IPS-11a (cell line): ENCODE data around the gene TMEM43.
"Not testable (repeated sequence)": the region's sequence is repeated elsewhere in the genome, so short reads cannot be mapped to it uniquely, and the experiment has no call there.

Experiments used
- H3K4me3 ChIP-seq: one replicate; pipeline ENCODE4 v1.5.1; 2013; ENCODE audit warnings: low read depth, low read length, control low read depth

Gene TMEM43

DNA sequence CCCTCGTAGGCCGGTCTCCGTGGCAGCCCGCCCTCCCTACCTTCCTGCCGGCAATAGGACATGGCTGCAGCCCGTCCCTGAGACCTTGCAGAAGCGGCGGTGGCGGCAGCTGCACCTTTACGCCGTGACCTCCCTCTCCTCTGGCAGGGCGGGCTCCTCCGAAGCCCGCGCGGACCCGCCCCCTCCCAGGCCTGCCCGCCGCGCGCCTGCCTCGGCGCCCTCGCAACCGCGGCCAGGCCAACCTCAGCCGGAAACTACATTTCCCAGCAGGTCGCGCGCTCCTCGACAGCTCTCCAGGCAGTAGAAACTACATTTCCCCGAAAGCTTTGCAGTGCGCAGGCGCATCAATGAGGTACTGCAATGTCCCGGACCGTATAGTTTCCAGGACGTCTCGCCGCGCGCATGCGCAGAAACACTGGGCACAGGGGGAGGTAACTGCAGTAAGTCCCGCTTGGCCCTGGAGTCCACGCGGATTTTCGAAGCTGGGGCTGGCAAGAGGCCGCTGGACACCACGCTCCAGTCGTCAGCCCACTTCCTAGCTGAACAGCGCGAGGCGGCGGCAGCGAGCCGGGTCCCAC is at the start of gene TMEM43, which contains the start of gene CHCHD4:
Gene TMEM43 (plus strand): TSS at position 438 of the 578 bp plus-strand sequence. CDS start 142 bp downstream, outside the sequence.
Gene CHCHD4 (minus strand): TSS at position 256 of the 578 bp plus-strand sequence. CDS start 194 bp downstream, at position 62.
- H3K4me3 ChIP-seq: peak within 1 kb of the TSS; percentile 91

GRCh38 chr3:14075233-14075632 is 49.6 kb upstream of the TMEM43 start:
- H3K4me3 ChIP-seq: not testable (repeated sequence)

DNA sequence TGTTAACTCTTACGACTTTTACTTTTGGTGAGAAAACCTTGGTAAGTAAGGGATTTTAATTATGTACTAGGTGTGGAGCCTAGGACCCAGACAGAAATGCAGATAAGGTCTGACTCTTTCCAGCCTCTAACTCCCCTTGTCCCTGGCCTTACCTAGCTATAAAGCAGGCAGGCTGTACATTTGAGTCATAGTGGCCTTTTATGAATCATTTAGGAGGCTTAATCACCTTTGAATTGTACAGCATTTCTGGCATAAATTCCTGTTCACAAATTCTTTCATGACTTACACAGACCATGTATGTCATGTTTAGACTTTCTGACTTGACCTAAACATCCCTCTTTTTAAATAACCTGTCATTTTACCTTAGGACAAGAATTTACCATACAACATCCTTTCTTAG is 47.5 kb upstream of the TMEM43 start:
- H3K4me3 ChIP-seq: no peak overlapping the region

GRCh38 chr3:14082108-14082657 is 42.7 kb upstream of the TMEM43 start:
- H3K4me3 ChIP-seq: no peak overlapping the region

- H3K4me3 ChIP-seq: not testable (repeated sequence)
Measured at GRCh38 chr3:14087461-14087860, 37.4 kb upstream of the TMEM43 start.

DNA sequence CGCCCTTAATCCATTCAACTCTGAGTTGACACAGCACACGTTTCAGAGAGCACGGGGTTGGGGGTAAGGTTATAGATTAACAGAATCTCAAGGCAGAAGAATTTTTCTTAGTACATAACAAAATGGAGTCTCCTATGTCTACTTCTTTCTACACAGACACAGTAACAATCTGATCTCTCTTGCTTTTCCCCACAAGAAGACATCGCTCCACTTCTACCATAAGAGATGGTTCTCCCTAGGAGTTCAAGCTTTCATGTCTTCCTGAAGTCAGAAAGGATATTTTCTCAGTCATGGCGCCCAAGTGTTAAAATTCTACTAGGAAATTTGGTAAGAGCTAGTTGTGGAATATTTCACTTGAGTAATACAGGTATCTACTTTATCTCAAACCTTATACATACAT is 32.9 kb upstream of the TMEM43 start:
- not testable (repeated sequence) for H3K4me3 ChIP-seq

- H3K4me3 ChIP-seq: no peak overlapping the region
Measured at GRCh38 chr3:14092464-14092863, 32.4 kb upstream of the TMEM43 start.

- no peak overlapping the region for H3K4me3 ChIP-seq
Measured at GRCh38 chr3:14093831-14094230, 31.0 kb upstream of the TMEM43 start.

DNA sequence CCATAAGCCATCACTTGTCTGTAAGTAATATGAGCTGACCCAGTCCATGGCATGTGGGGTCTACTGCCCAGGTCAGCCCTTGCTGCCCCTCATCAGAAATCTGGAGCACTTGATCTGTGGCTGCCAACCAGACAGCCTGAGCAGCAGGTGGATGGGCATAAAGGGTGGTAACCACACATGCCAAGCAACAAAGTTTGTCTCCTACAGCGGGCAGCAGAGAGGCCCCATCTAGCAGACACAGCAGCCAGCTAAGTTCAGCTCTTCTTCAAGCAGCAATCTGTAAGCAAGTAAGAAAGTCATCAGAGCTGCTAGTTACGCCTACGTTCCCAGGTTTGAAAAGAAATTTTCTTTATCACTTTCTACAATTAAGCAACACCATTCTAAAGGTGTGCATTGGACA is 28.1 kb upstream of the TMEM43 start:
- no peak overlapping the region for H3K4me3 ChIP-seq

GRCh38 chr3:14097616-14098391 is 27.0 kb upstream of the TMEM43 start:
- no peak overlapping the region for H3K4me3 ChIP-seq

- not testable (repeated sequence) for H3K4me3 ChIP-seq
Measured at GRCh38 chr3:14109821-14110220, 15.0 kb upstream of the TMEM43 start.

- no peak overlapping the region for H3K4me3 ChIP-seq
Measured at GRCh38 chr3:14110699-14111098, 14.2 kb upstream of the TMEM43 start.

- no peak overlapping the region for H3K4me3 ChIP-seq
Measured at GRCh38 chr3:14113965-14114635, 10.8 kb upstream of the TMEM43 start.

DNA sequence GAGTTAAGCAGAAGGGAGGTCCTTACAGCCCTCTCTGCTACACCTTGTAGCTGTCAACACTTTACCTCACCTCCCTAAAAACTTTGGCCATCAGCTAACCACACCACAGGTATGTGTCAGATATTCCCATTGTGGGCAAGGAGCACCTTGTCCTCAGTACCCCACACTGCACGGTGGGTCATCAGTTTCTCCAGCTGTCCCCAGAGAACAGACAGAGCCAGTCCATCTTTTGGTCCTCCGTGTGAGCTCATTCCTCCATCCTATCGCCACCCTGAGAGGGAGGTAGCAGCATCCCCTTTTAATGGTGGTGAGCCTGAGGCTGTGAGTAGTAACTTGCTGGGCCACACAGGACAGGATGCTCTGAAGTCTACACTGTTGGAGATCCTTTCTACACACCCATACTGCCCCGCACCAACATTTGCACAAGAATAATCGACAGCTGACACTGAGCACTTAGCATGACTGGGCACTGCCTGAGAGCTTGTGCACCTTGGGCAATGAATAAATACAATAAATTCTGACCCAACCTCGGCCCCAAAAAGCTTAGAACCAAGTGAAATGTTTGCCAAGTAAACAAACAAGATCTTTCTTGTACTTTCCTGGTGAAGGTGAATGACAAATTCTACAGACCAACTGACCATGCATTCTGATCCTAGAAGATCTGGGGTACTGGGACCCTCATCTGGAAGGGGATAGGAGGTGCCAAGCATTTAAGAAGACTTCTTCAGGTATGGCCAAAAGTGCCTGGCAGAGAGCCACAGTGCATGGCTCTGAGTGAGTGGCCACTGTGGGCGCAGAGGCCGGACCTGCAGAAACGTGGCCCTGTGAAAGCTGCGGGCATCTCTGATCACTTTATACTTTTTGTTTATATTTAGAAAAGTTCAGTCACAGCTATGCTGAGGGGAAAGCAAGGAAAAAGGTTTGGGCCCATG is 7.1 kb upstream of the TMEM43 start:
- no peak overlapping the region for H3K4me3 ChIP-seq

- H3K4me3 ChIP-seq: no peak overlapping the region
Measured at GRCh38 chr3:14118400-14119381, 6.2 kb upstream of the TMEM43 start.

- H3K4me3 ChIP-seq: no peak overlapping the region
Measured at GRCh38 chr3:14119651-14120050, 5.2 kb upstream of the TMEM43 start.

DNA sequence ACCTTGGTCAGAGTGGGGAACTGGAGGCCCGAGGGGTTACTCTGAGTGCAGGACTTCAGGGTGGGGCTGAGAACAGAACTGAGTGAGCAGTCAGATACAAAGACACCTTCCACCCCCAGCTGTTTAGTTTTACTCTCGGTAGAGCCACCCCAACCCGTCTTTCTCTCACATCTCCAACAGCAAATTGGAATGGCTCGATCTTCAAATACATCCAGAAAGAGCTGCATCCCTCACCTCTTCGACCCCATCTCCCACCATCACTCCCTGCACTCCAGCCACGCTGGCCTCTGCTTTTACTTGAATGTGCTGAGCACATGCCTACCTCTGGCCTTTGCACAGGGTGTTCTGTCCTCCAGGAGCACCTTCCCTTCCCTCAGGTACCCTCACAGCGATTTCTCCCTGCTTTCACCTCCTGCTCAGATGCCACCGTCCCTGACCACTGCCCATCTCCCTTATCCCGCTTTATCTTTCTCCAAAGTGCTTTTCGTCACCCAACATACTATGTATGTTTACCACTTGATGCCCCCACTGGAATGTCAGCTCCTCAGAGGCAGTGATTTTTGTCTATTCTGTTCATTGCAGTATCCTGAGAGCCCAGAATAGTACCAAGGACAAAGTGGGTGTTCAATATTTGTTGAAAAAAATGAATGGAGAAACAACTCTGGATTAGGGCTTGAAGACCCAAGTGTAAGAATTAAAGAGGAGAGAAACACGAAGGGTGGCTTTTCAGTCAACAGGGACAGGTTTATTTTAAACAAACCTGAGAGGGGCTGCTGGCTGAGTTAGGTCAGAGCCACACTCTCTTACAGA is 4.5 kb upstream of the TMEM43 start:
- H3K4me3 ChIP-seq: no peak overlapping the region

GRCh38 chr3:14120921-14121448 is 3.9 kb upstream of the TMEM43 start:
- not testable (repeated sequence) for H3K4me3 ChIP-seq
